AG04449 (cell line): Measurements from ENCODE around the gene ATP7B.

Source experiments
- CTCF ChIA-PET: fragments of 350-600 bp; formaldehyde crosslinking; extraction: SDS; loops from one replicate; lab custom pipeline; 2021; ENCODE audit warnings: antibody characterized with exemption; lab: Yijun Ruan, JAX
- POLR2A ChIA-PET: fragments of 400-600, 350-600 bp; formaldehyde crosslinking; extraction: SDS; loops from one replicate; lab custom pipeline; 2020; ENCODE audit warnings: antibody characterized with exemption, inconsistent platforms; lab: Yijun Ruan, JAX
- DNase-seq: peaks from one replicate; pipeline ENCODE4 v3.0.0-alpha.2; 2010; ENCODE audit warnings: low read depth, low spot score
- H3K4me3 ChIP-seq: 2 replicates; pipeline ENCODE4 v1.5.1; 2011; ENCODE audit warnings: low read depth, mild to moderate bottlenecking, control low read depth, low read length
- TF ChIP-seq, protein P1 (sequence below): IDR thresholded peaks from one replicate; pipeline ENCODE4 v1.5.1; 2011; ENCODE audit warnings: mild to moderate bottlenecking, moderate library complexity, low read length, control low read depth, inconsistent platforms; ENCODE audit not compliant: insufficient read depth; ENCODE audit errors: missing control alignments

Gene ATP7B

DNA sequence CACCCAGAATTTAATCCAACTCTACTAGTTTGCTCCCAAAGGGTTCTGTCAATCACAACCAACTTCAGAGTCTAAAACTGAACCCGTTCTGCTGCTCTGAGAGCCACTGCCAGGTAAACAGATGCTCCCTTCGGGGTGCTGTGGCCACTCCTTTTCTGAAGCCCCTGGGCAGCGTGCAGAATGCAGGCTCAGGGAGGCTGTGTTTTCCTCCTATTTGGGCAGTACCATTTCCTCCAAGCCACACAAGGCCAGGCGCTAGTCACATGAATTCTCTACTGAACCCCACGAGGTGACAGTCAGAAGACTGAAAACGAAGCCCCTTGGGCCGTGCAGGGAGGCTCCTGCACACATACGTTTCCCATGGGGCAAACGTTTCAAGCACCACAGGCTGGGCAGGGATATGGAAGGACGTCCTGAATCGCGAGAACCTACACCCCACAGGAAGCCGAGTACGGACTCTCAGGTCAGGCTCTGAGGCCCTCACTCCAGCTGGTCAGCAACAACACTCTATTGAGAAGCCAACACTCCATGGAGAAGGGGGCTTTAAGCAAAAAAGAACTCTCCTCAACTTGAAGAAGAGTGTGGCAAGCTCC lies 77.7 kb downstream of the ATP7B start:
- ChIA-PET CTCF (no interaction called here), POLR2A (no interaction called here)
- H3K4me3 ChIP-seq, result no peak overlapping the region
- TF ChIP-seq, protein P1, sequence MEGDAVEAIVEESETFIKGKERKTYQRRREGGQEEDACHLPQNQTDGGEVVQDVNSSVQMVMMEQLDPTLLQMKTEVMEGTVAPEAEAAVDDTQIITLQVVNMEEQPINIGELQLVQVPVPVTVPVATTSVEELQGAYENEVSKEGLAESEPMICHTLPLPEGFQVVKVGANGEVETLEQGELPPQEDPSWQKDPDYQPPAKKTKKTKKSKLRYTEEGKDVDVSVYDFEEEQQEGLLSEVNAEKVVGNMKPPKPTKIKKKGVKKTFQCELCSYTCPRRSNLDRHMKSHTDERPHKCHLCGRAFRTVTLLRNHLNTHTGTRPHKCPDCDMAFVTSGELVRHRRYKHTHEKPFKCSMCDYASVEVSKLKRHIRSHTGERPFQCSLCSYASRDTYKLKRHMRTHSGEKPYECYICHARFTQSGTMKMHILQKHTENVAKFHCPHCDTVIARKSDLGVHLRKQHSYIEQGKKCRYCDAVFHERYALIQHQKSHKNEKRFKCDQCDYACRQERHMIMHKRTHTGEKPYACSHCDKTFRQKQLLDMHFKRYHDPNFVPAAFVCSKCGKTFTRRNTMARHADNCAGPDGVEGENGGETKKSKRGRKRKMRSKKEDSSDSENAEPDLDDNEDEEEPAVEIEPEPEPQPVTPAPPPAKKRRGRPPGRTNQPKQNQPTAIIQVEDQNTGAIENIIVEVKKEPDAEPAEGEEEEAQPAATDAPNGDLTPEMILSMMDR, result no peak
- DNase-seq, result no peak

DNA sequence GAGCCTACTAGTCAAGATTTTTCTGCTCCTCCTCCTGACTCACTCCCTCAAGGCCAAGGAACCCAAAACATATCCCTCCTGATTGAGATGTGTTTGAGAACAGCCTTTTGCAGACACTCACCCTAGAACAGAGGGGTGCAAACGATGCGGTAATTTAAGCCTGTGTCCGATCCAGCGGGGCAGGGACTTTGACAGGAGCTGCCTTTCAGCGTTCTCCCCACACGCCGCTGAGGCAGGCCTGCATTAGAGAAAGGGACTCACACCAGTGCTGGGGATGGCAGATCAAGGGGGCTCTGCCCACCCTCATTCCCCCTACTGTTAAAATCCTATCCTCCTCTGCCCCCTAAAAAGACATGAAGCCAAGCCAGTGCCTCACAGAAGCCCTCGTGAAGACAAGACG lies 79.0 kb downstream of the ATP7B start:
- ChIA-PET CTCF (no interaction called here), POLR2A (no interaction called here)
- DNase-seq, result no peak
- TF ChIP-seq, protein P1, result no peak
- no peak overlapping the region for H3K4me3 ChIP-seq

DNA sequence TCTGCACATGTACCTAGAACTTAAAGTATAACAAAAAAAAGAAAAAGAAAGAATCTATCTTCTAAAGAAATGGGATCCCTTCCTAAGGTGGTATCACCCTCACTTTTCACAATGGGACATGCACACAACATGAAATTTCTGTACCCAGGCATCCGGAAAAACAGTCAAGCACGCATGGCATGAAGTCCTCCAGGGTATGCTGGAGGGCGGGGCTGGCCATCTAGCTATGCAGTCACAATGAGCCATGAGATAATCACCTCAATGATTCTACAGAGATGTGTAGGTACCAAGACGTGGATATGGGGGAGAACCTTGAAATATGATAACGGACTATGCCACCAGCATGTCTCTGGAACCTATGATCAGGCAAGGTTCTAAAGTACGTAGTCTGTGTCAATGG lies 79.6 kb downstream of the ATP7B start:
- H3K4me3 ChIP-seq, result no peak overlapping the region
- ChIA-PET CTCF (no interaction called here), POLR2A (no interaction called here)
- TF ChIP-seq, protein P1, result no peak
- DNase-seq, result no peak

DNA sequence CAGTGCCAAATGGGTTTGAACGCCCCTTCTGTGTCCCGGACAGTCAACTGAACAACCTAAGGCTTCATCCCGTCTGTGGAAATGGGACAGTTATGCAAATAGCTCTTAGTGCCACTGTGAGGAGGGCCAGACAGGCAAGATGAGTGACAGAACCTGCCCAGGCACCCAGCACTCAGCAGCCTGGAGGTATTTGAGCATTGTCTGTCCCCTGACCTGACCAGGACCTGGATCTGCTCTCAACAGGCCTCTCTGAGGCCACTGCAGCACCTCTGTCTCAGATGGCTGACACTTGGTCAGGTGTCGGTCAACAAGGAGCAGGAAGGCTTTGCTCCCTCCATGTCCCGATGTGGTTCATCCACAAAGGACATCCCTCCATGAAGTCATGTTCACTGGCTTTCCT lies 81.6 kb downstream of the ATP7B start:
- H3K4me3 ChIP-seq, result no peak overlapping the region
- no peak for DNase-seq
- ChIA-PET CTCF (no interaction called here), POLR2A (no interaction called here)
- TF ChIP-seq, protein P1, result no peak

DNA sequence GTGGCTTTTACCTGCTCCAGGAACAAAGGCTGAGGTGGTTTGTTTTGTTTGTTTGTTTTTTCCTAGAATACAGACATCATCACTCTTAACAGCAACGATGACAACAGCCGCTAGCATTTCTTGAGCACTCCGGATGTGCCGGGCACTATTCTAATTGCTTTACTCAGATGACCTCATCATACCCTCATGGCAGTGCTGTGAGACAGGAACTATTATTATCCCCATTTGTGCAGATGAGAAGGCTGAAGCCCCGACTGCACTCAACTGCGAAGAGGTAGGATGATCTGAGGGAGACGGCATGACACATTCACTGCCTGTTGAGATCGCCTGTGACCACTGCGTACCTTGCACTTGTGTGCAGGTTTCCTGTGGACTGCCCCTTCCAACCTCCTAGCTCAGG lies 83.0 kb downstream of the ATP7B start:
- ChIA-PET CTCF (no interaction called here), POLR2A (no interaction called here)
- TF ChIP-seq, protein P1, result no peak
- DNase-seq, result no peak
- H3K4me3 ChIP-seq, result no peak overlapping the region

DNA sequence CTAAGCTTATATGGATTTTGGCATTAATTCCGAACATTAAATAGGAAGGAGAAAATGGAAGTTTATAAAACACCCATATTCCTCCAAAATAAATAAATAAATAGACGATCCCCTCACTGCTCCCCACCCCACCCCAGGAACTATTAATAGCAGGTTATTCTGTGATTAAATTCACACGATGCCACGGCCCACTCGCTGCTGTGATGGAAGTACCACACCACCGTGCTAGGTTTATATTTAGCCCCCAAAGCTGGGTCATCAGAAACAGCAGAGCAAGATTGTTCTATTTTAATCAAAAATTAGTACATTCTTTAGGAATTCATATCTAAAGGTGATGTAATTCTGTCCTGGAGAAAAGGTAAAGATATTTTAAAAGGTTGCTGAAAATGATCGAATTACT lies 84.1 kb downstream of the ATP7B start:
- H3K4me3 ChIP-seq, result no peak overlapping the region
- POLR2A ChIA-PET, result no interaction called here
- no peak for DNase-seq
- TF ChIP-seq, protein P1, result no peak
- CTCF ChIA-PET, result interaction anchor here (1.6 kb wide), 1 partner anchor 200 kb away, joined by 3 read pairs; no protein-coding TSS in a partner anchor
